Measurements from ENCODE around the gene NPM1. TPM values are rescaled to one million over a fixed set of nuclear protein-coding genes. Genes with fewer than 3 reads are reported as not detected.
"Not testable (repeated sequence)": the region's sequence is repeated elsewhere in the genome, so short reads cannot be mapped to it uniquely, and the experiment has no call there.

Gene NPM1
- total RNA-seq, 1 donor from 2014 or later: 1,650 TPM

DNA sequence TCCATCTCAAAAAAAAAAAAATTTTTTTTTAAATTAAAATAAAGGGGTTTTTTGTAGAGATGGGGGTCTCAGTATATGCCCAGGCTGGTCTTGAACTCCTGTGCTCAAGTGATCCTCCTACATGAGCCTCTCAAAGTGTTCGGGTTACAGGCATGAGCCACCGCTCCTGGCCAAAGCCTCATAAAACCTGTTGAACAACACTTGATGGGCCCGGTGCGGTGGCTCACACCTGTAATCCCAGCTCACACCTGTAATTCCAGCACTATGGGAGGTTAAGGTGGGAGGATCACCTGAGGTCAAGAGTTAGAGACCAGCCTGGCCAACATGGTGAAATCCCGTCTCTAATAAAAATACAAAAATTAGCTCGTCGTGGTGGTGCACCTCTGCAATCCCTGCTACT lies 7.7 kb upstream of the NPM1 start:
- Mint-ChIP-seq H3K27ac (no peak overlapping the region), H3K4me3 (no peak overlapping the region), H3K27me3 (peaks cover 2% of the 10 kb centered on the region), H3K4me1 (ENCODE audit: unreplicated experiment) (no peaks in the 10 kb centered on the region), H3K36me3 (no peaks in the 10 kb centered on the region), H3K9me3 (no peaks in the 10 kb centered on the region)
- TF ChIP-seq, protein P1, sequence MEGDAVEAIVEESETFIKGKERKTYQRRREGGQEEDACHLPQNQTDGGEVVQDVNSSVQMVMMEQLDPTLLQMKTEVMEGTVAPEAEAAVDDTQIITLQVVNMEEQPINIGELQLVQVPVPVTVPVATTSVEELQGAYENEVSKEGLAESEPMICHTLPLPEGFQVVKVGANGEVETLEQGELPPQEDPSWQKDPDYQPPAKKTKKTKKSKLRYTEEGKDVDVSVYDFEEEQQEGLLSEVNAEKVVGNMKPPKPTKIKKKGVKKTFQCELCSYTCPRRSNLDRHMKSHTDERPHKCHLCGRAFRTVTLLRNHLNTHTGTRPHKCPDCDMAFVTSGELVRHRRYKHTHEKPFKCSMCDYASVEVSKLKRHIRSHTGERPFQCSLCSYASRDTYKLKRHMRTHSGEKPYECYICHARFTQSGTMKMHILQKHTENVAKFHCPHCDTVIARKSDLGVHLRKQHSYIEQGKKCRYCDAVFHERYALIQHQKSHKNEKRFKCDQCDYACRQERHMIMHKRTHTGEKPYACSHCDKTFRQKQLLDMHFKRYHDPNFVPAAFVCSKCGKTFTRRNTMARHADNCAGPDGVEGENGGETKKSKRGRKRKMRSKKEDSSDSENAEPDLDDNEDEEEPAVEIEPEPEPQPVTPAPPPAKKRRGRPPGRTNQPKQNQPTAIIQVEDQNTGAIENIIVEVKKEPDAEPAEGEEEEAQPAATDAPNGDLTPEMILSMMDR (conservative IDR thresholded peaks at IDR 0.05): no peak
- DNase-seq (ENCODE audit: extremely low spot score, unreplicated experiment): peak; percentile 31

DNA sequence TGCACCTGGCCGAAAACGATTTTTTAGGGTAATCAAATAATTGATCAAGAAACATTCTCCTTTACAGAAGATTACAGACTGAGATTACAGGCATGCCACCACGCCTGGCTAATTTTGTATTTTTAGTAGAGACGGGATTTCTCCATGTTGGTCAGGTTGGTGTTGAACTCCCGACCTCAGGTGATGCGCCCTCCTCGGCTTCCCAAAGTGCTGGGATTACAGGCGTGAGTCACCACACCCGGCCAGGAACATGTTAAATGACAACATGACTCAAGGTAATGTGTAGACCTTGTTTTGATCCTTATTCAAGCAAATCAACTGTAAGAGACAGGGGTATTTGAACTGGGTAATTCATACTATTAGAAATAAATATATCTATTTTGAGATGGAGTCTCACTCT lies 3.2 kb upstream of the NPM1 start:
- H3K27ac Mint-ChIP-seq; DNase-seq (ENCODE audit: extremely low spot score, unreplicated experiment); H3K4me1 Mint-ChIP-seq (ENCODE audit: unreplicated experiment); H3K9me3 Mint-ChIP-seq; H3K4me3 Mint-ChIP-seq: not testable (repeated sequence)
- Mint-ChIP-seq H3K27me3 (peaks cover 13% of the 10 kb centered on the region), H3K36me3 (peaks cover 14% of the 10 kb centered on the region)

DNA sequence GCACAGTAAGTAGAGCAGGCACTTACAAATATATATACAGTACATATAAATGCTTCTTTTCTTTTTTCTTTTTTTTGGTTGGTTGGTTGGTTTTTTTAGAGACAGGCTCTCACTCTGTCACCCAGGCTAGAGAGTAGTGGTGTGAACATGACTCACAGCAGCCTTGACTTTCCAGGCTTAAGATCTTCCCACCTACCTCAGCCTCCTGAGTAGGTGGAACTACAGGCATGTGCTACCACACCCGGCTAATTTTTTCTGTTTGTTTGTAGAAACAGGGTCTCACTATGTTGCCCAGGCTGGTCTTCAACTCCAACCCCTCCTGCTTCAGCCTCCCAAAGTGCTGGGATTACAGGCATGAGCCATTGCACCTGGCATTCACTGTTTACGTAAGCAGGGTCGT lies 2.6 kb upstream of the NPM1 start:
- H3K4me1 Mint-ChIP-seq (ENCODE audit: unreplicated experiment); H3K27ac Mint-ChIP-seq; H3K9me3 Mint-ChIP-seq; H3K4me3 Mint-ChIP-seq; DNase-seq (ENCODE audit: extremely low spot score, unreplicated experiment): not testable (repeated sequence)
- Mint-ChIP-seq H3K36me3 (peaks cover 20% of the 10 kb centered on the region), H3K27me3 (peaks cover 13% of the 10 kb centered on the region)

DNA sequence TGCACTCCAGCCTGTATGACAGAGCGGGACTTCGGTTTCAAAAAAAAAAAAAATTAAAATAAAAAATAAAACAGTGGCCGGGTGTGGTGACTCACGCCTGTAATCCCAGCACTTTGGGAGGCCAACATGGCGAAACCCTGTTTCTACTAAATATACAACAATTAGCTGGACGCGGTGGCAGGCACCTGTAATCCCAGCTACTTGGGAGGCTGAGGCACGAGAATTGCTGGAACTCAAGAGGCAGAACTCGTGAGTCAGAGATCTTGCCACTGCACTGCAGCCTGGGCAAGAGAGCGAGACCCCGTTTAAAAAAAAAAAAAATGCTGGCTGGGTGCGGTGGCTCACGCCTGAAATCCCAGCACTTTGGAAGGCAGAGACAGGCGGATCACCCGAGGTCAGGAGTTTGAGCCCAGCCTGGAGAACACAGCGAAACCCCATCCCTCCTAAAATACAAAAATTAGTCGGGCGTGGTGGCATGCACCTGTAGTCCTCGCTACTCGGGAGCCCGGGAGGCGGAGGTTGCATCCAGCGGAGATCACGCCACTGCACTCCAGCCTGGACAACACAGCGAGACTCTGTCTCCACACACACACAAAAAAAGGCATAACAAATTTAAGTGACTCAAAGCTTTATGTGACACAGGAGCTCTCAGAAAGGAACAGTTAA lies 1.5 kb upstream of the NPM1 start:
- Mint-ChIP-seq H3K4me1 (ENCODE audit: unreplicated experiment) (peaks cover 10% of the 10 kb centered on the region), H3K27ac (no peak overlapping the region), H3K27me3 (peaks cover 13% of the 10 kb centered on the region), H3K36me3 (peaks cover 27% of the 10 kb centered on the region), H3K9me3 (no peaks in the 10 kb centered on the region), H3K4me3 (peak overlapping the region; percentile 98)
- DNase-seq (ENCODE audit: extremely low spot score, unreplicated experiment): no peak
- TF ChIP-seq, protein P1 (conservative IDR thresholded peaks at IDR 0.05): no peak

DNA sequence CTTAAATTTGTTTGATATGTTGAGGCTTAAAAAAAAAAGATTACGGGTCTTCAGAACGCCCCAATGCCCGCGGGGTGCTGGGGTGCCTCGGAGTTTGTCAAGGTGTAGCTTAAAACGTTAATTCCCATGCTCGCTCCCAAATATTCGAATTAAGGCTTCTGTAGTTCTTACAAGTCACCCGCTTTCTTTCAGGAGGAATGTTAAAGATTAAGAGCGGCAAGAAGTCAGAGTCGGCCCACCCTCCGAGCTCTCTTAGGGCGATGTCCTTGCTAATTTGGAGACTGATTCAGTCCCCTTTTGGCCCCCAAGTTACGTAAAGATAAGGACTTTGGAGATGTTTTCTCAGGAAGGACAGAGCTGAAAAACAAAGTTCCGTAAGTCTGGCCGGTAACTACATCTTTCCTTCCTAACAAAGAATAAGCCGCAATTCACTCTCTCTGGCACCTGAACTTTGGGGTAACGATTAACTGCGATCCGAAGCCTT lies 746 bp upstream of the NPM1 start:
- TF ChIP-seq, protein P1 (conservative IDR thresholded peaks at IDR 0.05): no peak
- Mint-ChIP-seq H3K9me3 (no peaks in the 10 kb centered on the region), H3K36me3 (peaks cover 31% of the 10 kb centered on the region), H3K4me3 (peak overlapping the region; percentile 98), H3K27ac (peak overlapping the region; percentile 99), H3K4me1 (ENCODE audit: unreplicated experiment) (peaks cover 15% of the 10 kb centered on the region), H3K27me3 (peaks cover 13% of the 10 kb centered on the region)
- no peak for DNase-seq (ENCODE audit: extremely low spot score, unreplicated experiment)

DNA sequence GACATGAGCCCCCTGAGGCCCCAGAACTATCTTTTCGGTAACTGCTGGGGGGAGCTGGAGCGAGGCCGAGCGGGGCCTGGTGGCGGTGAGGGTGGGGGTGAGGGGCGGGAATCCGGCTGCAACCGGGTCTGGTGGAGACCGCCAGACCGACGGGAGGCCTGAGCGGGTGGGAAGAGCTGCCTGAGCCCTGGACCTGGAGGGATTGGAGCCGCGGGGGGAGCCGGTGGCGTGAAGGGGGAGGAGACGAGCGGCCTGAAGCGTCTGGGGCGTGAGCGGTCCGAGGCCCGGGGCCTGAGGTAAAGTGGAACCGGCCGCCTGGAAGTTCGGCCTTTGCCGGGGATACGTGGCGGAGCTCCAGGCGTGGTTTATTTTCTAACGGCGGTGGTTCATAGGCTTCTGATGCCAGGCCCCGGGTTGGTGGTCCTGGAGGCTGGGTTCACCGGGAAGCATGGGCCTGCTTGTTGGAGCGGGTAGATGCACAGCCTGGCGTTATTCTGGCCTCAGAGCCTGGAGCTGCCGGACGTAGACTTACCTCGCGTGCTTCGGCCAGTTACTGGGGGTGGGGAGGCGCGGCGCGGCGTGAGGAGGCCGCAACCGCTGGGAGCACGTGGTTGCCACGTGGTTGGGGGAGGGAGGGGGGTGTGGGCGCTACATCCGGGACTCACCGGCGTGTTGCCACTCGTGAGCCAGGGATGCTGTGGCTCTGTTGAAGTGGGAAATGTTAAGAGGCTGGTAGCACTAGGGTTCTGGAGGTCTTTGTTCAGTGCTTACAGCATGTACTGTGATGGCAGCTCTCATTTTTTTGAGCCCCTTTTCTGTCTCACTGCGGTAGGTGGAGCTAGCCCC lies 544 bp downstream of the NPM1 start:
- Mint-ChIP-seq H3K27me3 (peaks cover 12% of the 10 kb centered on the region), H3K4me3 (peak overlapping the region; percentile 98), H3K4me1 (ENCODE audit: unreplicated experiment) (peaks cover 20% of the 10 kb centered on the region), H3K9me3 (no peaks in the 10 kb centered on the region), H3K36me3 (peaks cover 40% of the 10 kb centered on the region), H3K27ac (peak overlapping the region; percentile 99)
- TF ChIP-seq, protein P1 (conservative IDR thresholded peaks at IDR 0.05): no peak
- peak; percentile 85 for DNase-seq (ENCODE audit: extremely low spot score, unreplicated experiment)
